Epithelial cell of esophagus (primary cell): ENCODE measurements around the gene TANK.

Source experiments
- DNase-seq: peaks from one replicate; pipeline ENCODE4 v3.0.0; 2010; ENCODE audit warnings: low read depth
- H3K4me3 ChIP-seq: 2 replicates; pipeline ENCODE4 v1.5.1; 2011; ENCODE audit warnings: mild to moderate bottlenecking, low read length, control low read depth
- TF ChIP-seq, protein P1 (sequence below): IDR thresholded peaks from 2 replicates; pipeline ENCODE4 v1.5.1; 2011; ENCODE audit warnings: low read depth, mild to moderate bottlenecking, low read length, control low read depth, inconsistent platforms; ENCODE audit not compliant: insufficient read depth; ENCODE audit errors: missing control alignments

The TANK gene

DNA sequence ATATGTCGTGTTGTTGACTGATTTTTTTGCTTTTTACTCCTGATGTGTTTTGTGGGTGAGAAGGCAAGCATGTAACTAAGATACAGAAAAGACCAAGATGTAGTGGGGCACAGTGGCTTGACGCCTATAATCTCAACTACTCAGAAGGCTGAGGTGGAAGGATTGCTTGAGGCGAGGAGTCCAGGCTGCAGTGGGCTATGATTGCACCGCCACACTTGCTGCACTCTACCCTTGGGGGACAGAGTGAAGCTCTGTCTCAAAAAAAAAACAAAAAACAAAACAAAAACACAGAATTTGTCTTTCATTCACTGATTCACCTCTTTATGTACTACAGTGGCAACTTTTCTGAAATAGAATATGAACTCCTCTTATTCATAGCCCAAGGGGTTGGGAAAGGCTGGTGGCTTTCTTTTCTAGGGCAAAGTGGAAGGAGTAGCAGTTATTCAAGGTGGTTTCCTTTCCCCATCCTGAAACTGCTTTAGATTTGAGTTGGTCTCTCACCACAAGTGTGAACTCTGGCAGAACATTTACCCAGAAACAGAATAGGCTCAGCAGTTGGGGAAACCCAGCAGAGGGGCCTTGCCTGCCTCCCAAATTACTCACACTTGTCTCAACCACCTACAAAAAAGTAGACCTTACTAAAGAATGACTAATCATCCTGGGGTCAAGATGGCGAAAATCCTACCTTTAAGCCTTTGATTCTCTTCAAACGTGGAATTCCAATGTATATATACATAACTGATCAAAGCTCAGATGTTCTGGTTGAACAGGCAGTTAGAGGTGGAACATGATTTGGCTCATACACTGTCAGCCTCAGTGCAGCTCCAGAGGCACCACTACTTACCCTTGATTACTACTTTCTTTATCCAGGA lies 6.5 kb downstream of the TANK start:
- TF ChIP-seq, protein P1, sequence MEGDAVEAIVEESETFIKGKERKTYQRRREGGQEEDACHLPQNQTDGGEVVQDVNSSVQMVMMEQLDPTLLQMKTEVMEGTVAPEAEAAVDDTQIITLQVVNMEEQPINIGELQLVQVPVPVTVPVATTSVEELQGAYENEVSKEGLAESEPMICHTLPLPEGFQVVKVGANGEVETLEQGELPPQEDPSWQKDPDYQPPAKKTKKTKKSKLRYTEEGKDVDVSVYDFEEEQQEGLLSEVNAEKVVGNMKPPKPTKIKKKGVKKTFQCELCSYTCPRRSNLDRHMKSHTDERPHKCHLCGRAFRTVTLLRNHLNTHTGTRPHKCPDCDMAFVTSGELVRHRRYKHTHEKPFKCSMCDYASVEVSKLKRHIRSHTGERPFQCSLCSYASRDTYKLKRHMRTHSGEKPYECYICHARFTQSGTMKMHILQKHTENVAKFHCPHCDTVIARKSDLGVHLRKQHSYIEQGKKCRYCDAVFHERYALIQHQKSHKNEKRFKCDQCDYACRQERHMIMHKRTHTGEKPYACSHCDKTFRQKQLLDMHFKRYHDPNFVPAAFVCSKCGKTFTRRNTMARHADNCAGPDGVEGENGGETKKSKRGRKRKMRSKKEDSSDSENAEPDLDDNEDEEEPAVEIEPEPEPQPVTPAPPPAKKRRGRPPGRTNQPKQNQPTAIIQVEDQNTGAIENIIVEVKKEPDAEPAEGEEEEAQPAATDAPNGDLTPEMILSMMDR = no peak
- DNase-seq = peak; percentile 68
- no peak overlapping the region for H3K4me3 ChIP-seq

DNA sequence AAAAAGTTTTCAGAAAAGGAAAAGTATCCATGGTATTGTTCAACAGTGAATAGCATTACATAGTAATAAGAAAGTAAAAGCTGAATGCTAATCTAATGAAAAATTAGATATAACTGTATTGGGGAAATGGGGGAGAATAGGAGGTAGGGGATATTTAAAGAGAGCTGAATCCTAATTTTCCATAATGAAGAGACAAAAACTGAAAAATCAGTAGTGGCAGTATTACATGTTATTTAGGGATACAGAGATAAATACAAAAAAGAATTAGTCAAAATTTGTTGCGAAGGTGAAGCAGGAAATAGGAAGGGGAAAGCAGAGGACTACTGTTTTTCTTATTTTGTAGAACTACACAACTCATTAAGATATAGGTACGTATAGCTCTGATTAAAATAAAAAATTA lies 9.1 kb downstream of the TANK start:
- H3K4me3 ChIP-seq = no peak overlapping the region
- TF ChIP-seq, protein P1 = no peak
- no peak for DNase-seq

DNA sequence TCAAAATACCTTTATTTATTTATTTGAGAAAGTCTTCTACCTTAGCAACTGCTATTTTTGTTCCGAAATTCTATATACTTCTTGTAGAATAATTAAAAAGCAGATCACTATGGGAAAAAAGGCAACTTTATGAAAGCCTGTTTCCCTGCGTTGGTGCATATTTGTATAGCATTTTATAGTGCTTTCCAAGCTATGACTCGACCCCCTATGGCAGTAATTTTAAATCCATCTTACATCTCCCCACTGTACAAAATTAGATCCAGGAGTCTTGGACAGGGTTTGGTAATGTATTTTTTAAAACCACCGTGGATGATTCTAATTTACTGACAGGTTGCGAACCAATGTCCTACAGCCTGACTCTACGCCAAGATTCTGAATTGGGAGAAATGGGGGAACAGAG lies 10.1 kb downstream of the TANK start:
- DNase-seq = peak; percentile 14
- TF ChIP-seq, protein P1 = no peak
- H3K4me3 ChIP-seq = no peak overlapping the region

DNA sequence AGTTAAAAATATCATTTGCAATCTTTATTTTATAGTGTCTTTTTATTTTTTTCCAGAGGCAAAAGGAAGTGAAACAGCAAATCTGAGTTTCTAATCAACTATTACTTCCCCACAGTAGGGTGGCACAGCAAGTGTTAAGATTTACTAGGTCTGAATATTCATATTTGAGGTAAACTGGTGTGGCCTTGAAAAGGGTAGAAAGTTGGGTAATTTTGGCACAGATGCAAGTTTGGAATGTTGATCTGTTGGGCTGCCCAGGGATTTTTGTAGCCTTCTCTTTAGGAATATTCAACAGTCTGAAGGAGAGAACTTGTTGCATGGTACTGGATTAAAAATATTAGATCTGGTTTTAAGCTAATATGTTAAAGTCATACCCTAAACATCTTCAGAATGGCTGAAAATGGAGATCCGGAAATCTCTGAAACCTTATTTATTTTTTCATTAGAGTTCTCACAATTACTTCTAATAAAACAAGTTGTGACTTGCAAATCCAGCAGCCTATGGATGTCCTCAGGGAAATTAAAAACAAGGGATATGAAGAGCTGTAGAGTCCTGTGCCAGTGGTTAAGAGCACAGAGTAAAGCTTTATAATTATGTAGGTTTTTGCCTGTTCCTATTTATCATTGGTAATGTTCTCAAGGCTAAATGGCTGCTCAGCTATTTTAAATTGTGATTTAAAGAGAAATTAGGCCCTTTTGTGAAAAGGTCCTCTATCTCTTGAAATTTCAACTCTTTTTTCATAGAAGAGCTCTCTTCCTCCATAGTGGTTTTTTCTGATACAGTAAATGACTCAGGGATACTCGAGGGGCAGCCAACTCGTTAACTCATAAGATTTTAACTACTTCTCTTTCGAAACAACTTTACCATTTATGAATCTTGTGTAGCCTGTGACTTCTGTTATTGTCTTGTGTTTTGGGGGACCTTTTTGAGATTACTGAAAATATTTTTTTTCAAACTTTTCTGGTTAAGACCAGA lies 11.0 kb downstream of the TANK start:
- TF ChIP-seq, protein P1 = no peak
- peak; percentile 66 for DNase-seq
- no peak overlapping the region for H3K4me3 ChIP-seq

DNA sequence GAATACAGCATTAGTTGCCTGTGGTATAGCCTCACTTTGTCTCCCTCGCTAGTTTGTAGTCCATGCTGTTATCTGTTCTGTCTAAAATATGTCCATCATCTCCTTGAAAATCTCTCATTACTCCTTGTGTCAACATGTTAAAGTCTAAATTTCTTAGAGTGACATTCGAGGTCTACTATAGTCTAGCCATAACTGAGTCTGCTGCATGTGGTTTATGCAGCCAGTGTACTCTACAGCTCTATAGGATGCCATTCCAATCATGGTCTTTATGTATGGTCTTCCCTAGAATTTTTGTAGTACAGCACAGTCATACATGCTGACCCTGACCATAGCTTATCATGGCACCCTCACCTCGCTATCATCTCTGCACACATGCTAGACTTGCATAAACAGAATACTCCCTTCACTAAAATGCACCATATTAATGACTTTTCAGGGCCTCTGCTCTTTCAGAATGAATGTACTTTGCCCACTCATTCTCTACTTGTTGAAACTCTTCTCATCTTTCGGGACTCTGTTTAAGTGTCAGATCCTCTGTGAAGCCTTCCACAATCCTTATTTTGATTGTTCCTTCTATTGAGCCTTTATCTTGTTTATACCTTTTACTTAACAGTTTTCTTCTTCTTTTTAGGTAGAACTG lies 12.8 kb downstream of the TANK start:
- H3K4me3 ChIP-seq = no peak overlapping the region
- DNase-seq = no peak
- TF ChIP-seq, protein P1 = no peak

DNA sequence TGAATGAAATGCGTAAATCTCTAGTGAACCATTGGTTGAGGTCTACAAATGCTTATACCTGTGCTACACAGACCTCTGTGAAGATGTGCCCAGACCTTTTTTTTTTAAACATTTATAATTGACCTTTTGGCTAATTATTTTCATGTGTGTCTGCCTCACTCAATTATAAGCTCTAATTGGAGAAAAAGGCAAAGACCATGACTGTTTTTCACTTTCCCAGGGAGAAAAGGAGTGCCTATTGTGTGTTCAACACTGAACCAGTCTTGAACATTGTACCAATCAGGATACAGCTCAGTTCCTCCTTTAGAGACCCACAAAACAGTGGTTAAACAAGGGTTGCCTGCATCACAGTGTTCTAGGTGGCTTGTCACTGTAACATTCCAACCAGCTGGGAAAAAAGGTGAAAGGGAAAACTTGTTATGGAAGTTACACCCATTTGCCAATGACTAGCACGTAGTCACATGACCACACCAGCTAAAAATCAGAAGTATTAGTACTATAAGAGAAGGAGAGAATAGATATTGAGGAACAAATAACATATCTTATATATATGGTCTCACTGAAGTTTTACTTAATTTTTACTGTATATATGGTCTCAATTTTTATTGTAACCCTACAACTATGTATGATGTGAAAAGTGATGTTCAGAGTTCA lies 13.4 kb downstream of the TANK start:
- no peak overlapping the region for H3K4me3 ChIP-seq
- TF ChIP-seq, protein P1 = no peak
- no peak for DNase-seq
